Psoas muscle (tissue), 8 donors: ENCODE measurements around the gene TPP1. TPM values are rescaled to one million over a fixed set of nuclear protein-coding genes. Genes with fewer than 3 reads are reported as not detected.

Source experiments
- ATAC-seq, 4 donors: fragments of 200-7000 bp; cut with Tn5 transposase; one replicate each; pipeline ENCODE4 v1.9.1; 2020; ENCODE audit warnings: moderate library complexity in 3 of 4, mild to moderate bottlenecking in 2 of 4
- DNase-seq, 2 donors: peaks; one replicate each; pipeline ENCODE4 v3.0.0-alpha.2; 2020
- H3K27ac ChIP-seq: fragments of 200-600 bp; one replicate; pipeline ENCODE4 v1.8.0; 2022
- H3K27me3 ChIP-seq, 3 donors: fragments of 200-600 bp in 1 of 3; one replicate each; pipeline versions ENCODE4 v1.6.1 to v1.8.0; 2013 to 2022; ENCODE audit warnings: low read length in 2 of 3, mild to moderate bottlenecking in 2 of 3, moderate library complexity in 1 of 3; ENCODE audit not compliant: insufficient read depth in 3 of 3
- H3K36me3 ChIP-seq, 2 donors: fragments of 200-600 bp in 1 of 2; one replicate each; pipeline versions ENCODE4 v1.6.1 to v1.8.0; 2013 to 2022; ENCODE audit warnings: low read depth in 1 of 2, mild to moderate bottlenecking in 1 of 2, moderate library complexity in 1 of 2; ENCODE audit not compliant: insufficient read depth in 1 of 2
- H3K4me1 ChIP-seq: fragments of 200-600 bp; one replicate; pipeline ENCODE4 v1.8.0; 2022
- H3K4me3 ChIP-seq: fragments of 200-600 bp; one replicate; pipeline ENCODE4 v1.8.0; 2022; ENCODE audit warnings: mild to moderate bottlenecking
- H3K9me3 ChIP-seq: fragments of 200-600 bp; one replicate; pipeline ENCODE4 v1.8.0; 2022
- WGBS, 3 donors: extraction: QIAGEN DNeasy Blood & Tissue Kit; methylation state at CpG; one replicate each; pipeline versions ENCODE4 v1.1.6 to v1.1.7; 2013; 5-methylcytosine and 5-hydroxymethylcytosine counted together
- intact Hi-C, 2 donors: fragments of 100-400 bp; cut with DNase I; formaldehyde crosslinking; loops; one replicate each; pipeline versions ENCODE4 v1.11.0 to v1.14.2; 2022
- polyA plus RNA-seq, 3 donors: library from polyadenylated mRNA; stranded (reverse); fragments of 200-250 nt; gene quantifications; one replicate each; pipeline ENCODE4 v1.2.3, GENCODE V29; 2013
- total RNA-seq, 4 donors: library from RNA; stranded (reverse); fragmentation: NEBNext Ultra II Directional in 2 of 4; extraction: Animal tissue kit (Norgen Biotek cat#: 25700) in 2 of 4; gene quantifications; one replicate each; pipeline versions ENCODE4 v1.2.1 to v1.2.4, GENCODE V29; 2021 to 2023
- TF ChIP-seq, protein P1 (sequence below): fragments of 200-600 bp; IDR thresholded peaks from one replicate; pipeline ENCODE4 v1.8.0; 2022; ENCODE audit warnings: antibody characterized with exemption
- donor health status: healthy with polysubstance abuse.
- donor health status: DM: no; HTN: no; CAD: no; lungs with moderate emphysema.
- donor health status: Bipolar disorder and iron deficiency.
- donor health status: healthy.
- donor health status: DM: yes; HTN: yes; CAD: no.
- donor health status: DM: no; HTN: no; CAD: no.
- donor health status: DM: no; HTN: no; CAD: no.
- donor health status: DM: yes; HTN: yes; CAD: no.

Gene TPP1
- total and polyA plus RNA-seq, 7 donors = 11.8 to 50.2 (median 30.0) TPM

DNA sequence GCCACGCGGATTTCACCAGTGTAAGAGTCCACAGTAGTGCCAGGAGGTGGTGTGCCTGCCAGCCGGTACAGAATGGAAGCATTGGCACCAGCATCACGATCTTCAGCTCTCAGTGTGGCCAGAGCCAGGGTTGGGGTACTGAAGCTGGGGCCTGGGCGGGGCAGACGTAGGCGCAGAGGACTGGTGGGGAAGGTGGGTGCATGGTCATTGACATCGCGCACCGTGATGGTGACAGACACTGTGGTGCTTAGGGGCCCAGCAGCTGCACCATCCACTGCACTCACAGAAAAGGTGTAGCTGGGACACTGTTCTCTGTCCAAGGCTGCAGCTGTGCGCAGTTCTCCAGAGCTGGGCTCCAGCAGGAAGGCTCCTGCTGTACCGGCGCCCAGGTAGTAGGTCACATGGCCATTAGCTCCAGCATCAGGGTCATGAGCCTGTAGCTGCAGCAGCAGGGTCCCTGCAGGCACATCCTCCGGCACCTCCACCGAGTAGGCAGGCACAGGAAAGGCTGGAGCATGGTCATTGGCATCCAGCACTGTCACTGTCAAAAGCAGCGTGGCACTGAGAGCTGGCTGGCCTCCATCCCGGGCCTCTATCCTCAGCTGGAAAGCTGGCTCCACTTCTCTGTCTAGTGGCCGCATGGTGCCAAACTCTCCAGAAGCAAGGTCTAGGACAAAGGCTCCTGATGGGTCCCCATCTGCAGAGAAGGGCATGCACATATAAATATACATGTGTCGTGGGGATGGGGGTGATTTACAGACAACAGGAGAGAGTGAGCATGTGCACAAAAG lies 7.9 kb upstream of the TPP1 start:
- no peak for DNase-seq
- peaks cover 0 to 22% of the 10 kb centered on the region in 2 donors for H3K36me3 ChIP-seq
- no peaks in the 10 kb centered on the region for H3K9me3 ChIP-seq
- ATAC-seq = no peak
- H3K27ac ChIP-seq = no peak overlapping the region
- no peaks in the 10 kb centered on the region for H3K27me3 ChIP-seq
- WGBS, 3 donors = 62 to 71% (median 64%) methylated on average over 19 of the region's 19 CpGs
- H3K4me1 ChIP-seq = no peaks in the 10 kb centered on the region
- TF ChIP-seq, protein P1, sequence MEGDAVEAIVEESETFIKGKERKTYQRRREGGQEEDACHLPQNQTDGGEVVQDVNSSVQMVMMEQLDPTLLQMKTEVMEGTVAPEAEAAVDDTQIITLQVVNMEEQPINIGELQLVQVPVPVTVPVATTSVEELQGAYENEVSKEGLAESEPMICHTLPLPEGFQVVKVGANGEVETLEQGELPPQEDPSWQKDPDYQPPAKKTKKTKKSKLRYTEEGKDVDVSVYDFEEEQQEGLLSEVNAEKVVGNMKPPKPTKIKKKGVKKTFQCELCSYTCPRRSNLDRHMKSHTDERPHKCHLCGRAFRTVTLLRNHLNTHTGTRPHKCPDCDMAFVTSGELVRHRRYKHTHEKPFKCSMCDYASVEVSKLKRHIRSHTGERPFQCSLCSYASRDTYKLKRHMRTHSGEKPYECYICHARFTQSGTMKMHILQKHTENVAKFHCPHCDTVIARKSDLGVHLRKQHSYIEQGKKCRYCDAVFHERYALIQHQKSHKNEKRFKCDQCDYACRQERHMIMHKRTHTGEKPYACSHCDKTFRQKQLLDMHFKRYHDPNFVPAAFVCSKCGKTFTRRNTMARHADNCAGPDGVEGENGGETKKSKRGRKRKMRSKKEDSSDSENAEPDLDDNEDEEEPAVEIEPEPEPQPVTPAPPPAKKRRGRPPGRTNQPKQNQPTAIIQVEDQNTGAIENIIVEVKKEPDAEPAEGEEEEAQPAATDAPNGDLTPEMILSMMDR = no peak
- H3K4me3 ChIP-seq = no peak overlapping the region
- intact Hi-C loops = no loop called here

DNA sequence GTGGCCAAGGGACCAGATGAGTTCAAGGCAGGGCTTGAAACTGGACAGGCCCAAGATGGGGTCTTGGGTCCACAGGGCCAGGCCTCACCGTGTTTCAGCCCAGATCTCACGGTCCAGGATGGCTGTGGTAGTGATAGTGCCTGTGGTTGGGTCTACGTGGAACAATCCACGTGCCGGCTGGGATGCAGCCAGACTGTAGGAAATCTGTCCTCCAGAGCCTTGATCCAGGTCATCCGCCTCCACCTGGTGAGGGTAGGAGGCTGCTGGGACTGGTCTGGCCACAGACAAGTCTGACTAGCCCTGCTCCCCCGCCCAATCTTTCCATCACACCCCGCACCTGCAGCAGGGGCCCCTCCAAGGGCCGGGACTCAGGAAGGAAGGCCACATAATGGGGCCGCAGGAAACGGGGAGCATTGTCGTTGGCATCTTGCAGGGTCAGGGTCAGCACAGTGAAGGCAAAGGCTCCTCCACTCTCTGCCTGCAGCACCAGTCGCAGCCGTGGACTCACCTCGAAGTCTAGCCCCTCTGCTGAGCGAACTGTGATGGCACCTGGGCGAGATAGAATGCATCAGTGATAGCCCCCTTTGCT lies 6.7 kb upstream of the TPP1 start:
- Histone ChIP-seq H3K27me3 (no peaks in the 10 kb centered on the region), H3K27ac (no peak overlapping the region), H3K9me3 (no peaks in the 10 kb centered on the region), H3K4me1 (no peaks in the 10 kb centered on the region), H3K4me3 (no peak overlapping the region), H3K36me3 (peaks cover 0 to 22% of the 10 kb centered on the region in 2 donors)
- WGBS, 3 donors = 89 to 93% (median 89%) methylated on average over 17 of the region's 17 CpGs
- TF ChIP-seq, protein P1 = no peak
- DNase-seq = peak in 1 of 2 donors; percentile 50
- intact Hi-C loops = no loop called here
- no peak for ATAC-seq

DNA sequence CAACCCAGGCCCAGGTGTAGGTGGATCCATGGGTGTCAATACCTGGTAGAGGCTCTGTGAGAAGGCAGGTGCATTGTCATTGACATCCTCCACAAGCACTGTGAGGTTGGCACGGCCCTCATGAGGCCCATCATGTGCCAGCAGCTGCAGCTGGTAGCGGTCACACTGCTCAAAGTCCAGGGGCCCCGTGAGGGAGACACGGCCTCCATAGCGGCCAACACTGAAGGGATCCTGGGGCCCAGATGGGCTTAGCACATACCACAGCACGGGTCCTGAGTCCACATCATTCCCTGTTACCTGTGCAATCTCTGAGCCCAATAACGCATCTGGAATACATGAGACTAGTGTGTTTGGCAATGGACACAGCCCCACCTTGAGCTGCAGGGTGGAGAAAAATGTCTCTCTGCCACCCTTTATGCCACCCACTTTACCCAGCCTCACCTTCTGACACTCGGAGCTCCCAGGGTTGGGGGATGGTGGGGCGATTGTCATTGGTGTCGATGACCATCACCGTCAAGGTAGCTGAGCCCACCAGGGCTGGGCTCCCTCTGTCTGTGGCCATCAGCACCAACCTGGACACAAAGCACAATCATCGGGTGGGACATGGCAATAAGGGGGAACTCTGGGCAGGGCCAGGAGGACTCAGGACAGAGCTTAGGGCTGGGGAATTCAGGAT lies 6.1 kb upstream of the TPP1 start:
- WGBS, 3 donors = 60 to 84% (median 78%) methylated on average over 12 of the region's 12 CpGs
- Histone ChIP-seq H3K36me3 (peaks cover 0 to 22% of the 10 kb centered on the region in 2 donors), H3K27ac (no peak overlapping the region), H3K9me3 (no peaks in the 10 kb centered on the region), H3K27me3 (no peaks in the 10 kb centered on the region), H3K4me1 (no peaks in the 10 kb centered on the region), H3K4me3 (no peak overlapping the region)
- ATAC-seq (no peak), DNase-seq (no peak)
- TF ChIP-seq, protein P1 = no peak
- intact Hi-C loops = no loop called here

DNA sequence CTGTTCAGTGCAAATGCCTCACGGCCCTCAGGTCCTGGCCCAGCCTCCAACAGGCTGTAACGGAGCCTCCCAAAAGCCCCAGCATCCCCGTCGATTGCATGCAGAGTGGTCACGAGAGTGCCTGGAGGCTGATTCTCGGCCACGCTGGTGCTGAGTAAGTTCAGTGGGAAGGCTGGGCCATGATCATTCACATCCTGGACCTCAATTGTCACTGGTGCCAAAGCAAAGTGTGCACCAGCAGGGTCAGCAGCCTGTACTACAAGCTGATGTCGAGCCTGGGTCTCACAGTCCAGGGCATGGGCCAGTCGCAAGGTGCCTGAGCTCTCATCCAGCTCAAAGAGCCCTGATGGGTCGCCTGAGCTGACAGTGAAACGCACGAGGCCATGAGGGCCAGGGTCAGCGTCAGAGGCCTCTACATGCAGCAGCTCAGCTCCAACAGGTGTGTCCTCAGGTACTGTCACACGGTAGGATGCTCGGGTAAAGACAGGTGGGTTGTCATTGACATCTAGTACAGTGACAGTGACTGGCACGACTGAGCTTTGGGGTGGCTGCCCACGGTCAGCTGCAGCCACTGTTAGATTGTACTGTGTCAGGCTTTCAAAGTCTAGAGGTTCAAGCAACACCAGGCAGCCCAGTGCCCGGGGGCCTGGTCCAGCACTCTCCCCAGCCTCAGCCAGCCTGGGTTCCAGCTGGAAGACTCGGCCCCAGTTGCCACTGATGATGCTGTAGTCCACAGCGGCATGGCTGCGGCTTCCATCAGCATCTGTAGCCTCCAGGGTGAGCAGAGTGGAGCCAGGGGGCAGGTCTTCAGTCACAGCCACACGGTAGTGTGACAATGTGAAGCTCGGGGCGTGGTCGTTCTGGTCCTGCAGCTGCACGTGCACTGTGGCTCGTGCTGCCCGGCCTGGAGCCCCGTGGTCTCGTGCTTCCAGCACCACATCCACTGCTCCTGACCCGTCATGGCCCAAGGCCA lies 4.5 kb upstream of the TPP1 start:
- intact Hi-C loops = no loop called here
- Histone ChIP-seq H3K9me3 (no peaks in the 10 kb centered on the region), H3K27me3 (no peaks in the 10 kb centered on the region), H3K27ac (no peak overlapping the region), H3K36me3 (peaks cover 0 to 16% of the 10 kb centered on the region in 2 donors), H3K4me3 (no peak overlapping the region), H3K4me1 (peaks cover 8% of the 10 kb centered on the region)
- WGBS, 3 donors = 79 to 85% (median 82%) methylated on average over 31 of the region's 31 CpGs
- no peak for ATAC-seq
- no peak for DNase-seq
- TF ChIP-seq, protein P1 = no peak
